ENCODE measurements around the gene NTRK2. TPM values are rescaled to one million over a fixed set of nuclear protein-coding genes. Genes with fewer than 3 reads are reported as not detected.

Gene NTRK2
- polyA plus RNA-seq, 4 donors = 93.2 to 154 (median 119) TPM

DNA sequence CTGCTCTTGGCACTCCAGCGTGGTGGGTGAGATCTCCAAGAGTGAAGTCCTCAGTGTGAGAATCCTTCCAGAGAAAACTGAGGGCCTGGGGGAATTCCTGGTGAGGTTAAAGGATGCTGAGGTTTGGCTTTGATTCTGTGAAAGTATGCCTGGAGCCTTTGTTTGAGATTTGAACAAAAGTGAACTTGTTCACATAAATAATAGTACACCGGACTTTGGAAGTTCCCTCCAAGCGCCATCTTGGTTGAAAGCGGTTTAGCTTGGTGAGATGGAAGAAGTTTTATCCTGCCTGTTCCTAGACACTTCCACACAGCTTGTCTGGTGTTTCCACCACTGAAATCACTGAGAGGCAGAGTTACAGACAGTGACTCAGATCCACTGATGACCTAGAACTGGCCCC is 286.4 kb downstream of the NTRK2 start:
- no peak for DNase-seq (ENCODE audit: low read depth in 4 of 4, low spot score in 3 of 4)

DNA sequence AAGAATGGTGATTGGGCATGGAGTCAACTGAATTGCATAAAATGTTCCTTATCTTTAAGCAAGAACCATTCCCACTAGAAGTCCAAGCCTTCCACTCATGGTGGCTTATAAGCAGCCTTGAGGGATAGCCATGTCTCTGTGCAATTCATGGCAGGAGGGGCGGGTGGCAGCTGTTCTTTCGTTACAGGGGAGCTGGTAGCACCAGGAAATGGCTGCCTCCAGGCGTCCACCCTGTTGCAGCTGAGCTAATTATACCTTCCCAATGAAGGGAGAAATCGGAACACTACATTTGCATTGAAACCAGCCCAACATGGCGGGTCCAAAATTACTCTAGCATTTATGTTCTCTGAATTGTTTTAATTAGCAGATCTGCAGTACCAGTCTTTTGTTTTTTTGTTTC is 289.8 kb downstream of the NTRK2 start:
- no peak for DNase-seq (ENCODE audit: low read depth in 4 of 4, low spot score in 3 of 4)

DNA sequence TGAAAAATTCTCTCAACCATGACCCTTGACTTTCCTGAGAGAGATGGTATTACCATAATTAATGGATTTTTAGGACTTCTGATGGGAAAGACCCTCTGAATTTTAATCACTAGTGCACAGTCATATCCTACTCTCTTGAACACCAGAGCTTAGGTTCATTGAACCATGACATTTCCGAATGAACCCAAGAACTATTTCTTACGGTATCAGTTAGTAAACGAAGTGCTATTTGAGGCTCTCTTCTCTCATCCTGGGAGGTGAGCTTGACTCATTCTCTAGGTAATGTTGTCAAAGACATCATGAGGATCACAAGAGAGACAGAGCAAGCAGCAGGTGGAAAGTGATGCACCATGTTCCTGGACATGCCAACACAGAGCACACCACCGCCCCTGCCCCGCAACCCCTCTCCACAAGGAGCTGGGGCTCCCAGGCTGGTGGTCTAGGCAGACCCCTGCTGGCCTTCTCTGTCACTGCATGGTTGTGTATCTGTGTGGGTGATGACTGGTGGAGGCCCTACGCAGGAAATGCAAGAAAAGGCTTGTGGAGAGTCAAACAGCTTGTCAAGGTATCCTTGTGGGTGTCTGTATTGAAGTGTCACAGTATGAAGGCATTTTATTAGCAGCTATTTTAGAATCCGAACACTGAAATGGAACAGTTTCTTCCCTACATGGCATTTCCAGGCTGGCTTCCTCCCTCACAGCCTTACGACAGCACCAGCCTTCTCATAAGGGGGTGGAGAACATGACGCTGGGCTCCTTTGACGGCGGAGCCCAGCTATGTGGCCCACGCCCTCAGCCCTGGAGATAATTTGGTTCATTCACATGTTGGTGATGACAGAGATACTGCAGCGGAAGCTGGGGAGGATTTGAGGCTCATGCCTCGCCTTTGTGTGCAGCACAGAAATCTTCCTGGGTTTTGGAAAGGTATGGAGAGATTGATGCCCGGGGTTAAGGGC is 297.6 kb downstream of the NTRK2 start:
- no peak for DNase-seq (ENCODE audit: low read depth in 4 of 4, low spot score in 3 of 4)

- DNase-seq (ENCODE audit: low read depth in 4 of 4, low spot score in 3 of 4) = no peak
Observed at GRCh38 chr9:84969084-84969483, 299.6 kb downstream of the NTRK2 start.

- DNase-seq (ENCODE audit: low read depth in 4 of 4, low spot score in 3 of 4) = no peak
Observed at GRCh38 chr9:84969736-84970135, 300.2 kb downstream of the NTRK2 start.

GRCh38 chr9:84970432-84970831 is 300.9 kb downstream of the NTRK2 start:
- no peak for DNase-seq (ENCODE audit: low read depth in 4 of 4, low spot score in 3 of 4)

- DNase-seq (ENCODE audit: low read depth in 4 of 4, low spot score in 3 of 4) = no peak
Observed at GRCh38 chr9:84971571-84971970, 302.0 kb downstream of the NTRK2 start.

- DNase-seq (ENCODE audit: low read depth in 4 of 4, low spot score in 3 of 4) = no peak
Observed at GRCh38 chr9:84974258-84974657, 304.7 kb downstream of the NTRK2 start.

GRCh38 chr9:84974855-84975254 is 305.3 kb downstream of the NTRK2 start:
- no peak for DNase-seq (ENCODE audit: low read depth in 4 of 4, low spot score in 3 of 4)

DNA sequence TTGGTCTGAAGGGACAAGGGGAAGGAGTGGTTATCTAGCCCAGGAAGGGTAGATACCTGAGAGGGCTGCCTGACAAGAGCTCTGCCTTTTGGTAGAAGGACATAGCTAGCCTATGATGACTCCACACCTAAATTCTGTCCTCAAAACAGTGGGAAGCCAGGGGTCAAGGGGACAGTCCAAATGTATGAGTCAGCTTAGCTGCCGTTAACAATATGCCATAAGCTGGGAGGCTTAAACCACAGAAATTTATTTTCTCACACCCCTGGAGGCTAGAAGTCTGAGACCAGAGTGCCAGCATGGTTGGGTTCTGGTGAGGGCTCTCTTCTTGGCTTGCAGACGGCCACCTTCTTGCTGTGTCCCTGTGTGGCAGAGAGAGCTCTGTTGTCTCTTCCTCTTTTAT is 306.4 kb downstream of the NTRK2 start:
- DNase-seq (ENCODE audit: low read depth in 4 of 4, low spot score in 3 of 4) = no peak

DNA sequence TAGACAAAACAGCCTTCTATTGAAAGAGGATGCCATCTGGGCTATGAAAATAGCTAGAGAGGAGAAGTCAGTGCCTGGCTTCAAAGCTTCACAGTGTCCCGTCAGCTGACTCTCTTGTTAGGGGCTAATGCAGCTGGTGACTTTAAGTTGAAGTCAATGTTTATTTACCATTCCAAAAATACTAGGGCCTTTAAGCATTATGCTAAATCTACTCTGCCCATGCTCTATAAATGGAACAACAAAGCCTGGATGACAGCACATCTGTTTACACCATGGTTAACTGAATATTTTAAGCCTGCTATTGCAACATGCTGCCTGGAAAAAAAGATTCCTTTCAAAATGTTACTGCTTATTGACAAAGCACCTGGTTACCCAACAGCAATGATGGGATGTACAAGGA is 309.1 kb downstream of the NTRK2 start:
- DNase-seq (ENCODE audit: low read depth in 4 of 4, low spot score in 3 of 4) = no peak

DNA sequence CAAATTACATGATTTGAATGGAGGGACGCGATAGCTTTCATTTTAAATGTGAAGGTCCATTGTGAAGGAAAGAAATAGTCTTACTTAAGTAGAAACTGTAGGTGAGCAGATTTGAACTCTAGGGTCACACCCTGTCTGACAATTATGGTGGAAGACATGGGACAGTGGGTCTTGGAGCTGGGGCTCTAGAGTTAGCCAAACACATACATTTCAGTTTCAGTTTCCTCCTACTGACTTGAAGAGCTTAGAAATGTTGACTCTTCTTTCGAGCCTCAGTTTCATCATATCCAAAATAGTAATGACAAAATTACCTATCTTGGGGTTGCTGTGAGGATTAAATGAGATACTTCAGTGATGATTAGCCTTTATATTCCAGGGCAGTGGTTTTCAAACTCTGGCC is 314.2 kb downstream of the NTRK2 start:
- DNase-seq (ENCODE audit: low read depth in 4 of 4, low spot score in 3 of 4) = no peak

GRCh38 chr9:84988621-84989020 is 319.1 kb downstream of the NTRK2 start:
- no peak for DNase-seq (ENCODE audit: low read depth in 4 of 4, low spot score in 3 of 4)

GRCh38 chr9:84990416-84990815 is 320.9 kb downstream of the NTRK2 start:
- no peak for DNase-seq (ENCODE audit: low read depth in 4 of 4, low spot score in 3 of 4)

DNA sequence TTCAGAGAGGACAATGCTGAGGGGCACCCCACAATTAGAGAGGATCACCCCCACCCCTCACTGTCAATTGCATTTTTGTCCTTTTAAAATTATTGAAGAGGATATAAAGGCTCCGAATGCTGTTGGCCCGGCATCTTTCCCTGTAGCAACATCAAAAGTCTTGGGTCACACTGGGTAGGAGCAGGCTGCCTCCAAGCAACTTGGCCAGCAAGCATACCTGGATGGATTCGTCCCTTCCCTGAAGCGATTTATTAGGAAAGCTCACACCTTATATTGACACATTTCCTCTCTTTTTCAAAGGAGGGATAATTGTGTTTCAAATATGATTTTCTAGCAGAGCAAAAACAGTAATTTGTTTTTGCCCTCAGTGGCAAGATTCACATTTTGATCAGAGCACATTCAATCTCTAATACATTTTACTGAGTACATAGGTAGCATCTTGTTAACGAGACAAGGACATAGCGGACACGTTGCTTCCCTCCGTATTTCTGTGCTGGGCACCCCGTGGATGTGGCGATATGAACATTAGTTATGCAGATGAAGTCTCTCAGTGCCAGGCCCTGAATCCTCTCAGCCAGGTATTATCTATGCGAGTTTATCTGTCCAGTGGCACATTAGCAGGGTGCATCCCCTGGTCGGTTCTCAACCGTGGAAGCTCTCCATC is 321.5 kb downstream of the NTRK2 start:
- no peak for DNase-seq (ENCODE audit: low read depth in 4 of 4, low spot score in 3 of 4)

GRCh38 chr9:84991514-84991870 is 322.0 kb downstream of the NTRK2 start:
- DNase-seq (ENCODE audit: low read depth in 4 of 4, low spot score in 3 of 4) = no peak

DNA sequence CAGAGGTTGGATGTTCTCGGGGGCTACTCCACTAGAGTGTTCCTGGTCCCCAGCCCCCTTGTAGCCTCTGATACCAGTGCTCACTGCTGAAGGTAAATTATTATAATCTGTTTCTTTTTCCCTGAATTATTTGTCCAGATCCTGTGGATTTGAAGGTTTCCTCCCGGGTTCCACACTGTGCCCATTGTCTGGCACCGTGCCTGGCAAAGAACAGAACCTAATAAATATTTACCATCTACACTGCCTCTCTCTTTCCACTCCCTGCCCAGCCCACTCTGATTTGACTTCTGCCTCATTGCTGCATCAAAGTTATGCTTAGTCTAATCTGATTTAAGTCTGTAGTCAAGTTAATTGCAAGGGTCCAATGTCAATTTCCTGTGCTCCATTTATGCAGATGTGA is 322.9 kb downstream of the NTRK2 start:
- DNase-seq (ENCODE audit: low read depth in 4 of 4, low spot score in 3 of 4) = no peak

GRCh38 chr9:84993105-84993504 is 323.6 kb downstream of the NTRK2 start:
- no peak for DNase-seq (ENCODE audit: low read depth in 4 of 4, low spot score in 3 of 4)

DNA sequence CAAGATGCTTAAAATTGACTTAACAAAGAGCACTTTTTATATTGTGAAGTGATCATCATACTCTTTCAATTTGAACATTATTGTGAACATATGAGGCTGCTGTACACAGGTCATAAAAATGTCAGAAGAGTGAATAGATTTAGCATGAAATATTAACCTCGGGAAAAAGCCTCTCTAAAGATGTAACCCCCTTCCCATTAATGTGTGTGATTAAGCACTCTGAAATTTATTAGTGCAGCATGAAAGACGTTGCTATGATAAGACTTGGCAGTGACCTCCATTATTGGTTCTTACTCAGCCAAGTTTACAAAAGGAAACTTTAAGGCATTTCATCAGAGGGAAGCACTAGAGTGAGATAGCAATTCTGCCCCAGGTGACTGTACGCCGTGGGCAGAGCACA is 326.5 kb downstream of the NTRK2 start:
- no peak for DNase-seq (ENCODE audit: low read depth in 4 of 4, low spot score in 3 of 4)

GRCh38 chr9:84996716-84997115 is 327.2 kb downstream of the NTRK2 start:
- DNase-seq (ENCODE audit: low read depth in 4 of 4, low spot score in 3 of 4) = no peak

- DNase-seq (ENCODE audit: low read depth in 4 of 4, low spot score in 3 of 4) = no peak
Observed at GRCh38 chr9:84997472-84997871, 327.9 kb downstream of the NTRK2 start.

GRCh38 chr9:84998639-84999038 is 329.1 kb downstream of the NTRK2 start:
- no peak for DNase-seq (ENCODE audit: low read depth in 4 of 4, low spot score in 3 of 4)
